HepG2 (cell line): ENCODE measurements around the gene CFAP206.

Source experiments
- ESRRA ChIP-seq: sonication (generic); formaldehyde crosslinking; IDR thresholded peaks from 2 replicates; pipeline ENCODE4 v1.5.1; 2020; ENCODE audit warnings: mild to moderate bottlenecking, low read depth, missing genetic modification reagents
- KDM5A ChIP-seq: fragments of 200-600 bp; sonication (generic); IDR thresholded peaks from 2 replicates; pipeline ENCODE4 v1.7.0; 2018; ENCODE audit warnings: antibody characterized with exemption, mild to moderate bottlenecking, low read length, borderline replicate concordance
- NFIC ChIP-seq: IDR thresholded peaks from 2 replicates; pipeline ENCODE4 v1.6.1; 2012; ENCODE audit warnings: mild to moderate bottlenecking, low read length, inconsistent platforms
- NFYC ChIP-seq: IDR thresholded peaks from 2 replicates; pipeline ENCODE4 v1.6.1; 2016; ENCODE audit warnings: missing genetic modification reagents, missing compliant biosample characterization
- NR2C2 ChIP-seq: sonication (generic); formaldehyde crosslinking; IDR thresholded peaks from 2 replicates; pipeline ENCODE4 v1.4.0; 2020; ENCODE audit warnings: missing genetic modification reagents, mild to moderate bottlenecking, moderate library complexity, borderline replicate concordance
- POLR2AphosphoS5 ChIP-seq: IDR thresholded peaks from 2 replicates; pipeline ENCODE4 v1.6.1; 2012; ENCODE audit warnings: low read depth, low read length
- TARDBP ChIP-seq: sonication (generic); formaldehyde crosslinking; IDR thresholded peaks from 2 replicates; pipeline ENCODE4 v1.8.0; 2022; ENCODE audit warnings: mild to moderate bottlenecking, missing genetic modification reagents
- ZNF30 ChIP-seq: sonication (generic); formaldehyde crosslinking; IDR thresholded peaks from 2 replicates; pipeline ENCODE4 v1.5.0; 2020; ENCODE audit warnings: mild to moderate bottlenecking, missing genetic modification reagents
- ZNF772 ChIP-seq: sonication (generic); formaldehyde crosslinking; IDR thresholded peaks from 2 replicates; pipeline ENCODE4 v1.5.0; 2020; ENCODE audit warnings: mild to moderate bottlenecking, missing genetic modification reagents
- ZNF777 ChIP-seq: sonication (generic); formaldehyde crosslinking; IDR thresholded peaks from 2 replicates; pipeline ENCODE4 v1.4.0; 2020; ENCODE audit warnings: missing genetic modification reagents
- TF ChIP-seq, protein P1 (sequence below): sonication (generic); formaldehyde crosslinking; IDR thresholded peaks from 2 replicates; pipeline ENCODE4 v1.8.1; 2022; ENCODE audit warnings: mild to moderate bottlenecking, missing genetic modification reagents

DNA sequence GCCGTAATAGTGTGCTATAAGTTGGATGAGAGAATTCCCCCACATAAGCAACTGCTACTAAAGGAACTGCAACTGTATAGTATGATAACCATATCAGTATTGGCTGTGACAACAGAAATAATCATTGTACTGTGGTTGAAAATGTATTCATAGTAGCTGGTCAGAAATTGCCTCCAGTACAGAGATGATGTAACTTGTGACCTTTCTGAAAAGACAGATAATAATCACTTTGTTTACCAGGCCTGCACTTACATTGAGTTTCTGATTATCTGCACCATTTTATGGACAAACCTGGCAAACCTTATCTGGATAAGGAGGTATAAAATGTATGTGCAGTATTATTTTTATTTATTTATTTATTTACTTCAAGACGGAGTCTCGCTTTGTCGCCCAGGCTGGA lies 19.0 kb downstream of the CFAP206 start:
- no peak for TF ChIP-seq NFYC (CRISPR knock-in tag)
- TF ChIP-seq ZNF772 (CRISPR knock-in tag) = no peak
- TF ChIP-seq NFIC = no peak
- TF ChIP-seq ZNF30 (CRISPR knock-in tag) = no peak
- no peak for TF ChIP-seq NR2C2 (CRISPR knock-in tag)
- TF ChIP-seq ZNF777 (CRISPR knock-in tag) = no peak
- TF ChIP-seq KDM5A = no peak
- TF ChIP-seq, protein P1, sequence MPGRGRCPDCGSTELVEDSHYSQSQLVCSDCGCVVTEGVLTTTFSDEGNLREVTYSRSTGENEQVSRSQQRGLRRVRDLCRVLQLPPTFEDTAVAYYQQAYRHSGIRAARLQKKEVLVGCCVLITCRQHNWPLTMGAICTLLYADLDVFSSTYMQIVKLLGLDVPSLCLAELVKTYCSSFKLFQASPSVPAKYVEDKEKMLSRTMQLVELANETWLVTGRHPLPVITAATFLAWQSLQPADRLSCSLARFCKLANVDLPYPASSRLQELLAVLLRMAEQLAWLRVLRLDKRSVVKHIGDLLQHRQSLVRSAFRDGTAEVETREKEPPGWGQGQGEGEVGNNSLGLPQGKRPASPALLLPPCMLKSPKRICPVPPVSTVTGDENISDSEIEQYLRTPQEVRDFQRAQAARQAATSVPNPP (CRISPR knock-in tag) = no peak
- no peak for TF ChIP-seq ESRRA (CRISPR knock-in tag)
- no peak for TF ChIP-seq TARDBP
- no peak for TF ChIP-seq POLR2AphosphoS5
